H9 (cell line): ENCODE results near the gene PRG2. TPM values are rescaled to one million over a fixed set of nuclear protein-coding genes. Genes with fewer than 3 reads are reported as not detected.

ENCODE experiments used
- DNase-seq: peaks from one replicate; pipeline ENCODE4 v3.0.0-alpha.2; 2017
- H2AFZ ChIP-seq: one replicate; pipeline ENCODE4 v1.6.1; 2013; ENCODE audit warnings: mild to moderate bottlenecking, low read length, control low read depth, moderate library complexity
- H2AK5ac ChIP-seq: 2 replicates; pipeline ENCODE4 v1.6.1; 2013; ENCODE audit warnings: low read length, control low read depth, mixed read lengths; ENCODE audit not compliant: insufficient read length
- H2BK120ac ChIP-seq: one replicate; pipeline ENCODE4 v1.6.1; 2013; ENCODE audit warnings: low read depth, mild to moderate bottlenecking, low read length, control low read depth, inconsistent platforms; ENCODE audit not compliant: poor library complexity, severe bottlenecking
- H2BK12ac ChIP-seq: 2 replicates; pipeline ENCODE4 v1.6.1; 2013; ENCODE audit warnings: low read length, control low read depth, mixed read lengths, low read depth; ENCODE audit not compliant: insufficient read length
- H2BK15ac ChIP-seq: 2 replicates; pipeline ENCODE4 v1.6.1; 2013; ENCODE audit warnings: low read depth, low read length, control low read depth
- H2BK20ac ChIP-seq: one replicate; pipeline ENCODE4 v1.6.1; 2013; ENCODE audit warnings: low read depth, mild to moderate bottlenecking, low read length, control low read depth, inconsistent platforms; ENCODE audit not compliant: poor library complexity, severe bottlenecking
- H2BK5ac ChIP-seq: 2 replicates; pipeline ENCODE4 v1.6.1; 2013; ENCODE audit warnings: low read length, control low read depth, mixed read lengths; ENCODE audit not compliant: insufficient read length
- H3K14ac ChIP-seq: 2 replicates; pipeline ENCODE4 v1.6.1; 2013; ENCODE audit warnings: low read length, control low read depth; ENCODE audit not compliant: insufficient read depth
- H3K18ac ChIP-seq: 2 replicates; pipeline ENCODE4 v1.6.1; 2013; ENCODE audit warnings: low read depth, mild to moderate bottlenecking, mixed read lengths, low read length, control low read depth; ENCODE audit not compliant: insufficient read length
- H3K23ac ChIP-seq: 2 replicates; pipeline ENCODE4 v1.6.1; 2013; ENCODE audit warnings: low read length, control low read depth, mixed read lengths, low read depth; ENCODE audit not compliant: insufficient read length
- H3K23me2 ChIP-seq: 2 replicates; pipeline ENCODE4 v1.6.1; 2013; ENCODE audit warnings: low read depth, mild to moderate bottlenecking, mixed read lengths, low read length, control low read depth; ENCODE audit not compliant: insufficient read length, poor library complexity, severe bottlenecking
- H3K27ac ChIP-seq: 2 replicates; pipeline ENCODE4 v1.5.1; 2013; ENCODE audit warnings: low read length, control low read depth, mixed read lengths, low read depth; ENCODE audit not compliant: insufficient read length
- H3K27me3 ChIP-seq: 2 replicates; pipeline ENCODE4 v1.6.1; 2013; ENCODE audit warnings: low read length, control low read depth, inconsistent platforms; ENCODE audit not compliant: insufficient read depth
- H3K4ac ChIP-seq: 2 replicates; pipeline ENCODE4 v1.6.1; 2013; ENCODE audit warnings: low read depth, mild to moderate bottlenecking, control low read depth, inconsistent platforms, low read length, moderate library complexity
- H3K4me1 ChIP-seq: 2 replicates; pipeline ENCODE4 v1.6.1; 2013; ENCODE audit warnings: low read length, control low read depth, inconsistent platforms; ENCODE audit not compliant: insufficient read depth
- H3K4me2 ChIP-seq: 2 replicates; pipeline ENCODE4 v1.6.1; 2013; ENCODE audit warnings: low read length, control low read depth, mixed read lengths; ENCODE audit not compliant: insufficient read length, insufficient read depth
- H3K56ac ChIP-seq: 2 replicates; pipeline ENCODE4 v1.6.1; 2013; ENCODE audit warnings: low read depth, mild to moderate bottlenecking, mixed read lengths, low read length, control low read depth; ENCODE audit not compliant: insufficient read length
- H3K79me1 ChIP-seq: 2 replicates; pipeline ENCODE4 v1.6.1; 2013; ENCODE audit warnings: low read depth, mild to moderate bottlenecking, moderate library complexity, low read length, control low read depth, inconsistent platforms; ENCODE audit not compliant: insufficient read depth, poor library complexity, severe bottlenecking
- H3K79me2 ChIP-seq: 2 replicates; pipeline ENCODE4 v1.6.1; 2013; ENCODE audit warnings: low read length, control low read depth, inconsistent platforms; ENCODE audit not compliant: insufficient read depth
- H3K9ac ChIP-seq: 2 replicates; pipeline ENCODE4 v1.6.1; 2013; ENCODE audit warnings: low read length, control low read depth, mixed read lengths; ENCODE audit not compliant: insufficient read length; ENCODE audit errors: extremely low read depth
- H3K9me3 ChIP-seq: one replicate; pipeline ENCODE4 v1.6.1; 2013; ENCODE audit warnings: low read depth, low read length, inconsistent platforms; ENCODE audit not compliant: control insufficient read depth
- H3T11ph ChIP-seq: one replicate; pipeline ENCODE4 v1.6.1; 2013; ENCODE audit warnings: mild to moderate bottlenecking, low read length, control low read depth, inconsistent platforms
- H4K20me1 ChIP-seq: one replicate; pipeline ENCODE4 v1.6.1; 2013; ENCODE audit not compliant: control insufficient read depth, insufficient read length, insufficient read depth
- H4K5ac ChIP-seq: 2 replicates; pipeline ENCODE4 v1.6.1; 2013; ENCODE audit warnings: low read depth, mild to moderate bottlenecking, mixed read lengths, low read length, control low read depth; ENCODE audit not compliant: insufficient read length
- H4K8ac ChIP-seq: replicated peaks from 2 replicates; pipeline ENCODE4 v1.6.1; 2013; ENCODE audit warnings: low read length, control low read depth, mixed read lengths, low read depth; ENCODE audit not compliant: insufficient read length
- H4K91ac ChIP-seq: 2 replicates; pipeline ENCODE4 v1.6.1; 2013; ENCODE audit warnings: low read depth, mild to moderate bottlenecking, moderate library complexity, mixed read lengths, low read length, control low read depth; ENCODE audit not compliant: insufficient read length
- H3K27ac Mint-ChIP-seq, 3 experiments: 2 replicates in 2 of 3; 3 replicates in 1 of 3; pipeline ENCODE4 v1.8.0; 2020 to 2021; ENCODE audit warnings: mixed read lengths in 3 of 3, mild to moderate bottlenecking in 1 of 3, moderate library complexity in 1 of 3
- H3K27me3 Mint-ChIP-seq: 2 replicates; pipeline ENCODE4 v1.8.0; 2021; ENCODE audit warnings: low read depth, mild to moderate bottlenecking, moderate library complexity, mixed read lengths
- H3K36me3 Mint-ChIP-seq, 3 experiments: 2 replicates in 2 of 3; 3 replicates in 1 of 3; pipeline ENCODE4 v1.8.0; 2020 to 2021; ENCODE audit warnings: low read depth in 3 of 3, mixed read lengths in 3 of 3; ENCODE audit not compliant: insufficient read depth in 1 of 3
- H3K4me1 Mint-ChIP-seq, 2 experiments: 2 replicates each; pipeline ENCODE4 v1.8.0; 2020; ENCODE audit warnings: mixed read lengths in 2 of 2
- H3K4me3 Mint-ChIP-seq, 2 experiments: 2 replicates in 1 of 2; 3 replicates in 1 of 2; pipeline ENCODE4 v1.8.0; 2020 to 2021; ENCODE audit warnings: mild to moderate bottlenecking in 2 of 2, mixed read lengths in 2 of 2, moderate library complexity in 1 of 2
- H3K9me3 Mint-ChIP-seq, 2 experiments: 2 replicates in 1 of 2; 3 replicates in 1 of 2; pipeline ENCODE4 v1.8.0; 2020; ENCODE audit warnings: mild to moderate bottlenecking in 2 of 2, mixed read lengths in 2 of 2, moderate library complexity in 1 of 2
- CTCF ChIP-seq: fragments of 200-600 bp; sonication (generic); conservative IDR thresholded peaks from 3 replicates; pipeline ENCODE4 v1.8.0; 2021; ENCODE audit warnings: antibody characterized with exemption, mild to moderate bottlenecking
- WGBS: extraction: QIAGEN DNeasy Blood & Tissue Kit; methylation state at CpG from one replicate; pipeline ENCODE4 v1.1.7; 2013; ENCODE audit warnings: missing lambda C conversion rate, low lambda C conversion rate, mixed read lengths; ENCODE audit not compliant: insufficient read length; ENCODE audit errors: extremely low coverage; 5-methylcytosine and 5-hydroxymethylcytosine counted together
- total RNA-seq: library from RNA; stranded (reverse); gene quantifications from 2 replicates; pipeline ENCODE4 v1.2.1, GENCODE V29; 2021

PRG2 gene
- total RNA-seq, 1 experiment from 2014 or later: not detected

GRCh38 chr11:57430952-57431351, 40.5 kb upstream of the PRG2 start:
- Histone ChIP-seq H3K79me1 (no peaks in the 10 kb centered on the region), H3K23ac (no peak overlapping the region), H2BK20ac (no peak overlapping the region), H2AK5ac (no peak overlapping the region), H3K4me2 (no peak overlapping the region), H2BK120ac (no peak overlapping the region), H3K23me2 (peaks cover 6% of the 10 kb centered on the region), H2BK12ac (no peak overlapping the region), H2BK15ac (no peak overlapping the region), H3K56ac (no peak overlapping the region), H4K91ac (no peak overlapping the region), H4K20me1 (no peaks in the 10 kb centered on the region), H3K4me1 (peaks cover 2% of the 10 kb centered on the region; the same call in 1 of the 2 replicates), H3K9me3 (no peaks in the 10 kb centered on the region), H3K14ac (no peak overlapping the region), H3K18ac (no peak overlapping the region), H3T11ph (no peak overlapping the region), H3K27ac (no peak overlapping the region), H2AFZ (no peak overlapping the region), H2BK5ac (no peak overlapping the region), H3K9ac (no peak overlapping the region), H4K5ac (no peak overlapping the region), H4K8ac (no peak overlapping the region), H3K79me2 (no peaks in the 10 kb centered on the region), H3K27me3 (peaks cover 3% of the 10 kb centered on the region; the same call in 1 of the 2 replicates), H3K4ac (no peak overlapping the region)
- TF ChIP-seq CTCF: peak; percentile 26; the same call in 2 of the 3 replicates
- H3K36me3 Mint-ChIP-seq: peaks cover 0 to 4% (median 3%) of the 10 kb centered on the region in 3 experiments; a peak in 2 of 7 replicates
- no peaks in the 10 kb centered on the region for H3K9me3 Mint-ChIP-seq
- H3K4me1 Mint-ChIP-seq: peaks cover 18 to 20% of the 10 kb centered on the region in 2 experiments
- no peak overlapping the region for H3K27ac Mint-ChIP-seq
- H3K27me3 Mint-ChIP-seq: peaks cover 58% of the 10 kb centered on the region
- DNase-seq: peak; percentile 40
- WGBS: no CpG with 5 or more reads among the region's 1 CpG
- no peak overlapping the region for H3K4me3 Mint-ChIP-seq
